Measurements from ENCODE around the gene PNLIPRP2. TPM values are rescaled to one million over a fixed set of nuclear protein-coding genes. Genes with fewer than 3 reads are reported as not detected.
A peak's percentile ranks its signal among the peaks of the same experiment; 100 is the strongest.

Gene PNLIPRP2
- total and polyA plus RNA-seq, 2 of the 8 experiments (the other 6 are each of a cell fraction or from before 2014, with no cell fraction given): 0.11 TPM; not detected in 1

DNA sequence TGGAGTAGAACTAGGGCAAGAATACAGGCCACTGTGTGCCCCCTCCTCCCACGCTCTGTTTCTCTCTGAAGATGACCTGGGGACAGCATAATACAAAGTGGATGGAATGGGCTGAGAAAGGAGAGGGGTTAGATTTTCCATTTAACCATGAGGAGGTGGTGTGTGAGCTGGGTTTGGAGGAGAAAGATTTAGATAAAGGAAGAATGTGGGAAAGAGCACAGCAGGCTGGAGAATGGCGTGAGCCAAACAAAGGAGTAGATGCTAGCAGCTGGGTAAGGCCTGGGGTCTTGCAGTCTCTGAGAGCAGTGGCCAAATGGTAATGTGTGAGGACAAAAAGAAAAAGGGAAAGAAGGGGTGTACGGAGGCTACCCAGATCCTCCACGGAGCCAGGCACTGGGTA lies 8.6 kb downstream of the PNLIPRP2 start:
- ChIA-PET POLR2A (ENCODE audit: partially characterized antibody) (no interaction called here), CTCF (ENCODE audit: partially characterized antibody) (interaction anchor here (1.1 to 7.2 kb wide), 10 partner anchors 18 to 546 kb away, joined by 3 to 93 read pairs (median 4); no protein-coding TSS in a partner anchor)
- no peaks in the 10 kb centered on the region for H3K9me3 ChIP-seq (ENCODE audit: insufficient read depth in 2 of 2, low read depth in 1 of 2, low read length in 1 of 2)
- H2BK15ac ChIP-seq (ENCODE audit: low read length): no peak overlapping the region
- H3K27ac ChIP-seq (ENCODE audit: low read depth, low read length): no peak overlapping the region
- no peak overlapping the region for H3K23ac ChIP-seq (ENCODE audit: insufficient read length)
- no peak overlapping the region for H4K5ac ChIP-seq (ENCODE audit: insufficient read length, low read depth, low read length)
- no peak overlapping the region for H3K4me2 ChIP-seq (ENCODE audit: insufficient read depth in 1 of 2, low read depth in 2 of 2, low read length in 2 of 2)
- H3K4me3 ChIP-seq (ENCODE audit: extremely low read depth in 1 of 4, insufficient read depth in 2 of 4, low read depth in 3 of 4, low read length in 4 of 4): no peak overlapping the region
- H3K9ac ChIP-seq (replicated peaks in 1 of 4; ENCODE audit: extremely low read depth in 1 of 4, low read depth in 3 of 4, low read length in 3 of 4): no peak overlapping the region
- H3K79me1 ChIP-seq (ENCODE audit: low read depth, low read length): no peaks in the 10 kb centered on the region
- FAIRE-seq (no peak), DNase-seq (ENCODE audit: low read depth in 1 of 2, low spot score in 2 of 2) (no peak)
- H4K20me1 ChIP-seq (replicated peaks in 1 of 2; ENCODE audit: control insufficient read depth in 1 of 2, insufficient read depth in 2 of 2, low read length in 2 of 2): no peaks in the 10 kb centered on the region
- no peak overlapping the region for H2BK5ac ChIP-seq (ENCODE audit: low read depth, low read length)
- no peak overlapping the region for H3K56ac ChIP-seq (replicated peaks; ENCODE audit: insufficient read length, low read depth, low read length)
- 0 out of 2 replicates have a peak overlapping the region, but pooled peaks have one; percentile 13 for H2AK5ac ChIP-seq (ENCODE audit: low read depth, low read length)
- H4K91ac ChIP-seq (replicated peaks; ENCODE audit: insufficient read length, low read length): no peak overlapping the region
- H3K4ac ChIP-seq (replicated peaks; ENCODE audit: insufficient read length, low read depth, low read length): no peak overlapping the region
- no peak overlapping the region for H3K14ac ChIP-seq (ENCODE audit: insufficient read length)
- no peak overlapping the region for H4K8ac ChIP-seq (ENCODE audit: extremely low read depth, insufficient read depth, low read length)
- no peaks in the 10 kb centered on the region for H3K36me3 ChIP-seq (ENCODE audit: control insufficient read depth in 2 of 4, insufficient read depth in 4 of 4, low read length in 3 of 4)
- no peaks in the 10 kb centered on the region; a peak in 1 of 7 replicates for H3K4me1 ChIP-seq (replicated peaks in 1 of 4; ENCODE audit: control insufficient read depth in 3 of 4, insufficient read depth in 4 of 4, low read length in 3 of 4)
- 93% methylated on average over 4 of the region's 4 CpGs; no CpG with 5 or more reads in 1 of the 2 experiments for WGBS, 2 experiments (ENCODE audit: extremely low coverage in 1 of 2, insufficient coverage in 1 of 2, insufficient read length in 1 of 2, insufficient replicate concordance in 2 of 2, low coverage in 1 of 2, low lambda C conversion rate in 2 of 2, missing lambda C conversion rate in 1 of 2)
- H2BK120ac ChIP-seq (replicated peaks; ENCODE audit: low read depth, low read length): no peak overlapping the region
- H3K79me2 ChIP-seq (ENCODE audit: control insufficient read depth in 1 of 2, insufficient read depth in 2 of 2, low read length in 2 of 2): no peaks in the 10 kb centered on the region
- no peak overlapping the region for H2BK20ac ChIP-seq (ENCODE audit: low read length)
- peak overlapping the region; percentile 32; the same call in 1 of the 2 replicates for H3K18ac ChIP-seq (ENCODE audit: extremely low read depth, low read length)
- peaks cover 0 to 4% (median 0%) of the 10 kb centered on the region in 4 experiments; a peak in 3 of 7 replicates for H3K27me3 ChIP-seq (replicated peaks in 1 of 4; ENCODE audit: control insufficient read depth in 3 of 4, extremely low read depth in 1 of 4, insufficient read depth in 3 of 4, low read length in 3 of 4)
- peak overlapping the region; percentile 25; the same call in 1 of the 2 replicates for H2AFZ ChIP-seq (ENCODE audit: low read length)
- peaks cover 2% of the 10 kb centered on the region; the same call in 1 of the 2 replicates for H3K23me2 ChIP-seq (ENCODE audit: low read depth, low read length)
- no peak overlapping the region for H2BK12ac ChIP-seq (ENCODE audit: low read depth, low read length)
- TF ChIP-seq HDAC6 (IDR thresholded peaks at IDR 0.05; ENCODE audit: low read depth, low read length) (no peak), CTBP2 (IDR thresholded peaks at IDR 0.05; ENCODE audit: borderline replicate concordance, insufficient read depth, insufficient read length, low read length) (no peak), KDM4A (IDR thresholded peaks at IDR 0.05; ENCODE audit: low read depth, low read length, severe bottlenecking) (no peak), MAFK (IDR thresholded peaks at IDR 0.05; ENCODE audit: low read depth, low read length) (no peak), SUZ12 (IDR thresholded peaks at IDR 0.05; ENCODE audit: low read length) (no peak), SP1 (IDR thresholded peaks at IDR 0.05; ENCODE audit: low read depth, low read length) (no peak), BCL11A (IDR thresholded peaks at IDR 0.05; ENCODE audit: low read depth in 2 of 2, low read length in 2 of 2) (no peak), CREB1 (IDR thresholded peaks at IDR 0.05) (no peak), JUND (IDR thresholded peaks at IDR 0.05; ENCODE audit: low read length) (no peak), HDAC2 (IDR thresholded peaks at IDR 0.05; ENCODE audit: borderline replicate concordance in 1 of 2, low read depth in 2 of 2, low read length in 2 of 2) (no peak), RXRA (IDR thresholded peaks at IDR 0.05; ENCODE audit: insufficient read depth, low read depth, low read length) (no peak), TAF7 (optimal IDR thresholded peaks at IDR 0.05; ENCODE audit: borderline replicate concordance, low read depth, low read length) (no peak)
